T-helper 17 cell (primary cell): ENCODE data around the gene SNRPN. TPM values are rescaled to one million over a fixed set of nuclear protein-coding genes. Genes with fewer than 3 reads are reported as not detected.

ENCODE experiments used
- ATAC-seq: fragments of 150-1000 bp; cut with Tn5 transposase; 2 replicates; pipeline ENCODE4 v1.10.0; 2021; ENCODE audit warnings: mild to moderate bottlenecking, moderate library complexity
- DNase-seq, 3 donors: peaks; one replicate each; pipeline versions ENCODE4 v3.0.0 to v3.0.0-alpha.2; 2020 to 2021
- H3K9me3 ChIP-seq: one replicate; pipeline ENCODE4 v1.7.0; 2013; ENCODE audit warnings: low read length, mild to moderate bottlenecking; ENCODE audit not compliant: control insufficient read depth, poor library complexity, severe bottlenecking
- H3K27ac Mint-ChIP-seq: one replicate; pipeline ENCODE4 v1.8.0; 2022; ENCODE audit warnings: mild to moderate bottlenecking, moderate library complexity, mixed read lengths
- H3K27me3 Mint-ChIP-seq: one replicate; pipeline ENCODE4 v1.8.0; 2022; ENCODE audit warnings: mixed read lengths
- H3K36me3 Mint-ChIP-seq: one replicate; pipeline ENCODE4 v1.8.0; 2022; ENCODE audit warnings: low read depth, mixed read lengths
- H3K4me1 Mint-ChIP-seq: one replicate; pipeline ENCODE4 v1.8.0; 2022; ENCODE audit warnings: mild to moderate bottlenecking, mixed read lengths
- H3K4me3 Mint-ChIP-seq: one replicate; pipeline ENCODE4 v1.8.0; 2022; ENCODE audit warnings: mild to moderate bottlenecking, moderate library complexity, mixed read lengths
- total RNA-seq, 4 donors: library from RNA in 2 of 4; stranded (reverse) in 2 of 4; gene quantifications; one replicate each; pipeline ENCODE4 v1.2.3 and lab custom pipeline; 2022 to 2026

Gene SNRPN
- total RNA-seq, 2 donors from 2014 or later = 89.4 to 90.1 TPM

- Mint-ChIP-seq H3K27me3 (no peaks in the 10 kb centered on the region), H3K4me3 (no peak overlapping the region), H3K4me1 (no peaks in the 10 kb centered on the region), H3K27ac (no peak overlapping the region), H3K36me3 (peaks cover 2% of the 10 kb centered on the region)
- no peak for DNase-seq
- no peak for ATAC-seq
- H3K9me3 ChIP-seq = peaks cover 4% of the 10 kb centered on the region
These were observed 31.9 kb downstream of the SNRPN start for GRCh38 chr15:24986653-24987052.

GRCh38 chr15:25019434-25019833, 64.6 kb downstream of the SNRPN start:
- Mint-ChIP-seq H3K27ac (no peak overlapping the region), H3K4me1 (no peaks in the 10 kb centered on the region), H3K27me3 (no peaks in the 10 kb centered on the region), H3K36me3 (no peaks in the 10 kb centered on the region), H3K4me3 (no peak overlapping the region)
- H3K9me3 ChIP-seq = peaks cover 4% of the 10 kb centered on the region
- DNase-seq (no peak), ATAC-seq (no peak)

GRCh38 chr15:25022233-25022632, 67.4 kb downstream of the SNRPN start:
- no peak for DNase-seq
- Mint-ChIP-seq H3K27me3 (no peaks in the 10 kb centered on the region), H3K27ac (no peak overlapping the region), H3K36me3 (no peaks in the 10 kb centered on the region), H3K4me1 (no peaks in the 10 kb centered on the region), H3K4me3 (no peak overlapping the region)
- peaks cover 5% of the 10 kb centered on the region for H3K9me3 ChIP-seq
- ATAC-seq = no peak

Other genes with a start within 250 kb of the SNRPN start
- gene SNURF, start within 50 bp of the SNRPN start, total RNA-seq = 10 to 100 TPM; 13.2 to 23.0 TPM